Measurements from ENCODE around the gene SORCS1.

Gene SORCS1

GRCh38 chr10:106560925-106561640 is 603.4 kb downstream of the SORCS1 start:
- TF ChIP-seq YY1 (IDR thresholded peaks at IDR 0.05; ENCODE audit: low read depth) = no peak
- TF ChIP-seq FOXM1 (IDR thresholded peaks at IDR 0.05; ENCODE audit: borderline replicate concordance, low read depth) = no peak
- no peak for TF ChIP-seq TCF12 (IDR thresholded peaks at IDR 0.05; ENCODE audit: low read depth)
- no peak for TF ChIP-seq REST (IDR thresholded peaks at IDR 0.05; ENCODE audit: low read depth)
- TF ChIP-seq NFIC (IDR thresholded peaks at IDR 0.05) = no peak
- no peak for TF ChIP-seq TEAD4 (IDR thresholded peaks at IDR 0.05)
- TF ChIP-seq ZBTB7A (IDR thresholded peaks at IDR 0.05; ENCODE audit: low read depth) = no peak
- TF ChIP-seq TAF1 (IDR thresholded peaks at IDR 0.05; ENCODE audit: low read depth) = no peak
- TF ChIP-seq EP300 (IDR thresholded peaks at IDR 0.05; ENCODE audit: borderline replicate concordance) = no peak
- TF ChIP-seq USF1 (IDR thresholded peaks at IDR 0.05) = no peak
- TF ChIP-seq RAD21 (IDR thresholded peaks at IDR 0.05; ENCODE audit: low read depth) = no peak
- no peak for TF ChIP-seq MAX (IDR thresholded peaks at IDR 0.05)
- TF ChIP-seq CEBPB (IDR thresholded peaks at IDR 0.05) = no peak
- TF ChIP-seq CREB1 (IDR thresholded peaks at IDR 0.05; ENCODE audit: low read depth) = no peak
- no peak for TF ChIP-seq EGR1 (IDR thresholded peaks at IDR 0.05)

GRCh38 chr10:106559442-106559841 is 605.1 kb downstream of the SORCS1 start:
- TF ChIP-seq EP300 (IDR thresholded peaks at IDR 0.05; ENCODE audit: borderline replicate concordance) = no peak
- TF ChIP-seq FOXM1 (IDR thresholded peaks at IDR 0.05; ENCODE audit: borderline replicate concordance, low read depth) = no peak
- no peak for TF ChIP-seq EGR1 (IDR thresholded peaks at IDR 0.05)
- no peak for TF ChIP-seq TEAD4 (IDR thresholded peaks at IDR 0.05)

- no peak for TF ChIP-seq USF1 (IDR thresholded peaks at IDR 0.05)
- TF ChIP-seq CREB1 (IDR thresholded peaks at IDR 0.05; ENCODE audit: low read depth) = no peak
- no peak for TF ChIP-seq RAD21 (IDR thresholded peaks at IDR 0.05; ENCODE audit: low read depth)
- TF ChIP-seq TEAD4 (IDR thresholded peaks at IDR 0.05) = no peak
- no peak for TF ChIP-seq CEBPB (IDR thresholded peaks at IDR 0.05)
- TF ChIP-seq FOXM1 (IDR thresholded peaks at IDR 0.05; ENCODE audit: borderline replicate concordance, low read depth) = no peak
- TF ChIP-seq MAX (IDR thresholded peaks at IDR 0.05) = no peak
- TF ChIP-seq TCF12 (IDR thresholded peaks at IDR 0.05; ENCODE audit: low read depth) = no peak
- TF ChIP-seq EGR1 (IDR thresholded peaks at IDR 0.05) = no peak
- TF ChIP-seq NFIC (IDR thresholded peaks at IDR 0.05) = no peak
- TF ChIP-seq REST (IDR thresholded peaks at IDR 0.05; ENCODE audit: low read depth) = no peak
- TF ChIP-seq TAF1 (IDR thresholded peaks at IDR 0.05; ENCODE audit: low read depth) = no peak
- TF ChIP-seq EP300 (IDR thresholded peaks at IDR 0.05; ENCODE audit: borderline replicate concordance) = no peak
- no peak for TF ChIP-seq YY1 (IDR thresholded peaks at IDR 0.05; ENCODE audit: low read depth)
- no peak for TF ChIP-seq ZBTB7A (IDR thresholded peaks at IDR 0.05; ENCODE audit: low read depth)
These were observed 606.4 kb downstream of the SORCS1 start for GRCh38 chr10:106557951-106558733.

- no peak for TF ChIP-seq TCF12 (IDR thresholded peaks at IDR 0.05; ENCODE audit: low read depth)
- no peak for TF ChIP-seq MAX (IDR thresholded peaks at IDR 0.05)
- TF ChIP-seq YY1 (IDR thresholded peaks at IDR 0.05; ENCODE audit: low read depth) = no peak
- no peak for TF ChIP-seq USF1 (IDR thresholded peaks at IDR 0.05)
- TF ChIP-seq NFIC (IDR thresholded peaks at IDR 0.05) = no peak
- TF ChIP-seq CREB1 (IDR thresholded peaks at IDR 0.05; ENCODE audit: low read depth) = no peak
These were observed 607.5 kb downstream of the SORCS1 start for GRCh38 chr10:106557053-106557452.

GRCh38 chr10:106555599-106555998 is 608.9 kb downstream of the SORCS1 start:
- TF ChIP-seq CREB1 (IDR thresholded peaks at IDR 0.05; ENCODE audit: low read depth) (no peak), ZBTB7A (IDR thresholded peaks at IDR 0.05; ENCODE audit: low read depth) (no peak), TAF1 (IDR thresholded peaks at IDR 0.05; ENCODE audit: low read depth) (no peak), REST (IDR thresholded peaks at IDR 0.05; ENCODE audit: low read depth) (no peak), FOXM1 (IDR thresholded peaks at IDR 0.05; ENCODE audit: borderline replicate concordance, low read depth) (no peak), YY1 (IDR thresholded peaks at IDR 0.05; ENCODE audit: low read depth) (no peak), USF1 (IDR thresholded peaks at IDR 0.05) (no peak), RAD21 (IDR thresholded peaks at IDR 0.05; ENCODE audit: low read depth) (no peak), EP300 (IDR thresholded peaks at IDR 0.05; ENCODE audit: borderline replicate concordance) (no peak), EGR1 (IDR thresholded peaks at IDR 0.05) (no peak), TEAD4 (IDR thresholded peaks at IDR 0.05) (no peak), TCF12 (IDR thresholded peaks at IDR 0.05; ENCODE audit: low read depth) (no peak), MAX (IDR thresholded peaks at IDR 0.05) (no peak), CEBPB (IDR thresholded peaks at IDR 0.05) (no peak), NFIC (IDR thresholded peaks at IDR 0.05) (no peak)

All from Ishikawa (cell line).